ENCODE measurements around the gene TRIP11.
A peak's percentile ranks its signal among the peaks of the same experiment; 100 is the strongest.
"Not testable (repeated sequence)": the region's sequence is repeated elsewhere in the genome, so short reads cannot be mapped to it uniquely, and the experiment has no call there.

The TRIP11 gene

GRCh38 chr14:92039719-92040430 is at the start of gene TRIP11:
Gene TRIP11 (minus strand): TSS chr14:92040059. CDS start chr14:92039685, 374 bp downstream.
- DNase-seq = peak; percentile 86 to 89

- DNase-seq = no peak
Measured at GRCh38 chr14:92088494-92088893, 48.6 kb upstream of the TRIP11 start.

- DNase-seq = no peak
Measured at GRCh38 chr14:92074555-92074954, 34.7 kb upstream of the TRIP11 start.

GRCh38 chr14:92058006-92058917 is 18.4 kb upstream of the TRIP11 start:
- no peak for DNase-seq

GRCh38 chr14:92049781-92050180 is 9.9 kb upstream of the TRIP11 start:
- DNase-seq = no peak

- not testable (repeated sequence) for DNase-seq
Measured at GRCh38 chr14:92049221-92049620, 9.4 kb upstream of the TRIP11 start.

GRCh38 chr14:92045904-92046303 is 6.0 kb upstream of the TRIP11 start:
- not testable (repeated sequence) for DNase-seq

GRCh38 chr14:92041766-92042165 is 1.9 kb upstream of the TRIP11 start:
- not testable (repeated sequence) for DNase-seq

- peak in 1 of 2 experiments; percentile 2 for DNase-seq
Measured at GRCh38 chr14:92041203-92041602, 1.3 kb upstream of the TRIP11 start.

GRCh38 chr14:92040431-92041051 is 682 bp upstream of the TRIP11 start:
- DNase-seq = peak; percentile 23 to 43

GRCh38 chr14:92039063-92039718 is 668 bp downstream of the TRIP11 start:
- DNase-seq = peak; percentile 0 to 36

- DNase-seq = no peak
Measured at GRCh38 chr14:92037989-92038388, 1.9 kb downstream of the TRIP11 start.

- DNase-seq = no peak
Measured at GRCh38 chr14:92035890-92036289, 4.0 kb downstream of the TRIP11 start.

- DNase-seq = no peak
Measured at GRCh38 chr14:92033906-92034687, 5.8 kb downstream of the TRIP11 start.

- DNase-seq = no peak
Measured at GRCh38 chr14:92033433-92033832, 6.4 kb downstream of the TRIP11 start.

GRCh38 chr14:92026548-92027190 is 13.2 kb downstream of the TRIP11 start:
- DNase-seq = no peak

- no peak for DNase-seq
Measured at GRCh38 chr14:92022036-92022435, 17.8 kb downstream of the TRIP11 start.

- no peak for DNase-seq
Measured at GRCh38 chr14:92021523-92021922, 18.3 kb downstream of the TRIP11 start.

GRCh38 chr14:92014040-92014439 is 25.8 kb downstream of the TRIP11 start:
- DNase-seq = no peak

GRCh38 chr14:92012121-92012748 is 27.6 kb downstream of the TRIP11 start:
- DNase-seq = no peak

- DNase-seq = no peak
Measured at GRCh38 chr14:92010644-92011043, 29.2 kb downstream of the TRIP11 start.

Data from SHP77 (cell line).